GM23248 (cell line): Measurements from ENCODE around the gene SEC16A. TPM values are rescaled to one million over a fixed set of nuclear protein-coding genes. Genes with fewer than 3 reads are reported as not detected.

Experiments
- DNase-seq: peaks from one replicate; pipeline ENCODE4 v3.0.0-alpha.2; 2015
- H2AFZ ChIP-seq: fragments of 200-600 bp; sonication (generic); 2 replicates; pipeline ENCODE4 v1.6.1; 2016; ENCODE audit warnings: antibody characterized with exemption
- H3F3A ChIP-seq: fragments of 200-600 bp; sonication (generic); 2 replicates; pipeline ENCODE4 v1.6.1; 2016; ENCODE audit warnings: mild to moderate bottlenecking, antibody characterized with exemption, mixed run types; ENCODE audit not compliant: insufficient read depth
- H3K27ac ChIP-seq: fragments of 200-600 bp; sonication (generic); 2 replicates; pipeline ENCODE4 v1.5.1; 2016; ENCODE audit warnings: mild to moderate bottlenecking
- H3K27me3 ChIP-seq: fragments of 200-600 bp; sonication (generic); replicated peaks from 2 replicates; pipeline ENCODE4 v1.6.1; 2016; ENCODE audit warnings: mild to moderate bottlenecking; ENCODE audit not compliant: insufficient read depth
- H3K36me3 ChIP-seq: fragments of 200-600 bp; sonication (generic); 2 replicates; pipeline ENCODE4 v1.6.1; 2016; ENCODE audit warnings: low read depth, mild to moderate bottlenecking
- H3K4me1 ChIP-seq: fragments of 200-600 bp; sonication (generic); 2 replicates; pipeline ENCODE4 v1.6.1; 2016; ENCODE audit warnings: mild to moderate bottlenecking; ENCODE audit not compliant: insufficient read depth
- H3K4me2 ChIP-seq: fragments of 200-600 bp; sonication (generic); one replicate; pipeline ENCODE4 v1.6.1; 2016; ENCODE audit warnings: mild to moderate bottlenecking; ENCODE audit not compliant: unreplicated experiment
- H3K4me3 ChIP-seq: fragments of 200-600 bp; sonication (generic); 2 replicates; pipeline ENCODE4 v1.5.1; 2016; ENCODE audit warnings: mild to moderate bottlenecking
- H3K79me2 ChIP-seq: fragments of 200-600 bp; sonication (generic); 2 replicates; pipeline ENCODE4 v1.6.1; 2016; ENCODE audit warnings: mild to moderate bottlenecking; ENCODE audit not compliant: insufficient read depth
- H3K9ac ChIP-seq: fragments of 200-600 bp; sonication (generic); 2 replicates; pipeline ENCODE4 v1.6.1; 2016; ENCODE audit warnings: mild to moderate bottlenecking
- H3K9me2 ChIP-seq: fragments of 200-600 bp; sonication (generic); 2 replicates; pipeline ENCODE4 v1.6.1; 2016; ENCODE audit warnings: mixed run types, mild to moderate bottlenecking, moderate library complexity; ENCODE audit not compliant: insufficient read depth
- H3K9me3 ChIP-seq: fragments of 200-600 bp; sonication (generic); one replicate; pipeline ENCODE4 v1.6.1; 2017; ENCODE audit warnings: low read depth
- H4K20me1 ChIP-seq: fragments of 200-600 bp; sonication (generic); 2 replicates; pipeline ENCODE4 v1.6.0; 2016; ENCODE audit not compliant: insufficient read depth
- EZH2 ChIP-seq: fragments of 200-600 bp; sonication (generic); IDR thresholded peaks from 2 replicates; pipeline ENCODE4 v1.6.1; 2018; ENCODE audit warnings: antibody characterized with exemption, mild to moderate bottlenecking; ENCODE audit not compliant: insufficient read depth, poor library complexity, severe bottlenecking
- EZH2phosphoT487 ChIP-seq: fragments of 200-600 bp; sonication (generic); IDR thresholded peaks from 2 replicates; pipeline ENCODE4 v1.6.1; 2018; ENCODE audit warnings: antibody characterized with exemption, moderate library complexity, mild to moderate bottlenecking, low read depth; ENCODE audit not compliant: insufficient read depth
- WGBS, 2 experiments: methylation state at CpG; one replicate each; pipeline ENCODE4 v1.1.6; 2015 to 2017; ENCODE audit warnings: low lambda C conversion rate in 2 of 2, low coverage in 1 of 2; ENCODE audit errors: missing lambda C conversion rate in 2 of 2; 5-methylcytosine and 5-hydroxymethylcytosine counted together
- in situ Hi-C: fragments of 300-500 bp; cut with MboI; formaldehyde crosslinking; loops from 2 replicates; pipeline ENCODE4 v1.15.0; 2020
- polyA plus RNA-seq: library from polyadenylated mRNA; unstranded; fragments of >200 nt; fragmentation: Nextera tagmentation; extraction: Ambion mirVana; gene quantifications from 2 replicates; pipeline ENCODE4 v1.2.1, GENCODE V29; 2016
- total RNA-seq: library from RNA; depleted of rRNA; stranded (reverse); fragments of >200 nt; shearing (Covaris generic); gene quantifications from 2 replicates; pipeline ENCODE4 v1.2.3, GENCODE V29; 2014

SEC16A gene
- total and polyA plus RNA-seq, 2 experiments from 2014 or later: 34.5 to 43.4 TPM

DNA sequence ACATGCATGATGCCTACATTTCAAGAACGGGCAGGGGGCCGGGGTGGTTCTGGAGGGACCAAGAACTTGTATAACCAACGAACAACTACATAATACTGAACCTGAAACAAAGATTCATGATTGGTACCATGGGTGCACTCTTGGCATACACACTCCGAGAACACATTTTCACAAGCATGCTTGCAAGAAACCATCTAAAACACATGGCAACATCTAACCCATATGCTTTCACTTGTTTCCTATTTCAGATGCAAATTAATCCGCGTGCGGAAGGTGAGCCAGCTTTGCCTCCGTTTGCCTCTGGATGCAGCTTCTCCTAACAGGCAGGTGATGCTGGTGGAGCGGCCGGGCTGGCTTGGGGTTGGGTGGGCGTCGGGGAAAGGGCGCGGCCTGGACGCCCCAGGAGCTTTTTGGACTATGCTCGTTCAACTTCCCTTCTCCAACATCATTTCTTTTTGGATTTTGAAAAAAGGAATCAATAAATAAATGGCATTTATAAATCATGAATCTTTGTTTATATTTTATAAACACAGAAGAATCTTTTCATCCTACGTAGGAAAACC, 12.5 kb upstream of the SEC16A start:
- no peaks in the 10 kb centered on the region for H4K20me1 ChIP-seq
- no peaks in the 10 kb centered on the region for H3K9me3 ChIP-seq
- no peak overlapping the region for H3K4me3 ChIP-seq
- 89 to 91% methylated on average over 17 of the region's 17 CpGs for WGBS, 2 experiments
- H3K9ac ChIP-seq: no peak overlapping the region
- in situ Hi-C loops: no loop called here
- no peaks in the 10 kb centered on the region for H3K27me3 ChIP-seq
- H3K79me2 ChIP-seq: no peaks in the 10 kb centered on the region
- H2AFZ ChIP-seq: no peak overlapping the region
- H3K9me2 ChIP-seq: no peaks in the 10 kb centered on the region
- no peak overlapping the region for H3K4me2 ChIP-seq
- H3K27ac ChIP-seq: no peak overlapping the region
- no peak for DNase-seq
- no peak for TF ChIP-seq EZH2
- peaks cover 4% of the 10 kb centered on the region; the same call in 1 of the 2 replicates for H3K4me1 ChIP-seq
- no peaks in the 10 kb centered on the region for H3K36me3 ChIP-seq
- no peaks in the 10 kb centered on the region for H3F3A ChIP-seq

DNA sequence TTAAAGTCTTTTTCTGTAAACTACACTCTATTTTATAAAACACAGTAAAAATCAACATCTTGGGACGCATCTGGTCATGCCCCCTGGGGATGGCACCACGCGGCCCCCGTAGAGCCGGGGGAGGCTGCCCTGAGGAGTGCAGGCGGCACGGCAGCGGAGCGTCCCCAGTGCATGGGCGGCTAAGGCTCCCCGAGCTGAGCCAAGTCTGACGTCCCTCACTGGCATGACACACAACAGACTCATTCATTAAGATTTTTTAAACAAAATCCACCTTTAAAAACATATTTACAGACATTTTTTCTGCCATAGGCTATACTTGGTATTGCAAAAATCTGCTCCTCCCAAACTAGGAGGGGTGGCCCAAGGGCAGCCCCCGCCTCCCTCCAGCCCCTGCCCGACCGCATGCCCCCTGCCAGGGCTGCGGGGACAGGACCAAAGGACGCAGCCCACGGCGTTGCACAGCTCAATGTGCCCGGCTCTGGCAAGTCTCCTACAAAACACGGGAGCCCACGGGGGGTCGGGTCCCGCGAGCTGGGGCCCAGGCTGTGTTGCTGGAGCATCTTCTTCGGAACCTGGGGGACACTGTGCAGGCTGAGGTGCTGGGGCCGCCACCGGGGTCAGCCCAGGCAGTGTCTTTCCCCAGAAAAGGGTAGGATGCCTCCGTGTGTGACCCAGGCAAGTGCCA, 11.8 kb upstream of the SEC16A start:
- Histone ChIP-seq H3K4me3 (no peak overlapping the region), H3K4me1 (peaks cover 4% of the 10 kb centered on the region; the same call in 1 of the 2 replicates), H2AFZ (no peak overlapping the region), H3K9me2 (no peaks in the 10 kb centered on the region), H3K9ac (no peak overlapping the region), H3F3A (no peaks in the 10 kb centered on the region), H3K27ac (no peak overlapping the region), H3K79me2 (no peaks in the 10 kb centered on the region), H4K20me1 (no peaks in the 10 kb centered on the region), H3K9me3 (no peaks in the 10 kb centered on the region), H3K27me3 (no peaks in the 10 kb centered on the region), H3K4me2 (no peak overlapping the region), H3K36me3 (no peaks in the 10 kb centered on the region)
- in situ Hi-C loops: loop anchor here (5.0 kb wide), 1 partner anchor 128 kb away; no protein-coding TSS in a partner anchor
- WGBS, 2 experiments: 60 to 62% methylated on average over 29 of the region's 29 CpGs
- peak; percentile 73 for DNase-seq
- TF ChIP-seq EZH2phosphoT487: no peak
- TF ChIP-seq EZH2: no peak

DNA sequence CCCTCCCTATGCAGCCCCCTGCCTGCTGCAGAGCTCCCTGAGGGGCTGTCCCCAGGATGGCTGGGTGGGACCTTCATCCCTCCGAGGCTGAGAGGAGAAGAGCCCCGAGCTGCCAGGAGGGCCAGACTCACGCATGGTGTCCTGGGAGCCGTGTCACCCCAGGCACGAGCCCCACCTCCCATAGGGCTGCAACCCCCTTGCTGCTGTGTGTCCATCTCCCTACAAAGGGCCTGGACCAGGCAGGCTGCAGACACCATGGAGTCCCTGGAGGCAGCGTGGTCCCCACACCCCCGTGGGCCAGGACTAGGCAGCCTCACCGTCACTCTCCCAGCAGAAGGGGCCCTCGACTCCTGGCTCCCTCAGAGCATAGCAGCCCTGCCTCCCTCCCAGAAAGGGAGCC, 11.2 kb upstream of the SEC16A start:
- no peaks in the 10 kb centered on the region for H4K20me1 ChIP-seq
- no peak overlapping the region for H3K4me2 ChIP-seq
- no peak overlapping the region for H3K4me3 ChIP-seq
- no peak overlapping the region for H3K27ac ChIP-seq
- no peaks in the 10 kb centered on the region for H3K9me2 ChIP-seq
- in situ Hi-C loops: loop anchor here (5.0 kb wide), 1 partner anchor 128 kb away; no protein-coding TSS in a partner anchor
- H3K4me1 ChIP-seq: peaks cover 4% of the 10 kb centered on the region; the same call in 1 of the 2 replicates
- H3K36me3 ChIP-seq: no peaks in the 10 kb centered on the region
- H3K27me3 ChIP-seq: no peaks in the 10 kb centered on the region
- WGBS, 2 experiments: 61 to 68% methylated on average over 9 of the region's 9 CpGs
- H3F3A ChIP-seq: no peaks in the 10 kb centered on the region
- H3K9ac ChIP-seq: no peak overlapping the region
- DNase-seq: no peak
- TF ChIP-seq EZH2 (no peak), EZH2phosphoT487 (no peak)
- no peaks in the 10 kb centered on the region for H3K79me2 ChIP-seq
- no peaks in the 10 kb centered on the region for H3K9me3 ChIP-seq
- H2AFZ ChIP-seq: no peak overlapping the region

DNA sequence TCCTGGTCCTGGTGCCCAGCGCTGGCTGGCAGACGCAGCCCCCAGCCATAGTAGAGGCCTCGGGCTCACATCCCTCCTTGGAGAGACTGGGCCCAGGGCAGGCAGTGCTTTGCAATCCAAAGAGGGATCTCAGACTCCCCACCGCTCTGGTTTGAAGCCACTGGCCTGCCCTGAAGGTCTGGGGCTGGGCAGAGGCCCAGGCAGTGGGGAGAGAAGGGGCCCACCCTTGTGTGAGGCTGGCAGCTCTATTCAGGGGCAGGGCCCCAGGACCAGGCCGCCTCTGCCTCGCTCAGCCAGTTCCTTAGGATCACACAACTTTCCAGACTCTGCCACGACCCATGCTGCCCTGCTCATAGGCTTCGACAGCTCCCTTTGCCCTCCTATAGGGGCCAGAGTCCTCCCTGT, 10.7 kb upstream of the SEC16A start:
- H3K4me3 ChIP-seq: no peak overlapping the region
- H3K9me3 ChIP-seq: no peaks in the 10 kb centered on the region
- H3K9me2 ChIP-seq: no peaks in the 10 kb centered on the region
- no peak overlapping the region for H3K4me2 ChIP-seq
- H4K20me1 ChIP-seq: no peaks in the 10 kb centered on the region
- DNase-seq: no peak
- H3K27me3 ChIP-seq: no peaks in the 10 kb centered on the region
- H3K79me2 ChIP-seq: no peaks in the 10 kb centered on the region
- H3K36me3 ChIP-seq: no peaks in the 10 kb centered on the region
- in situ Hi-C loops: loop anchor here (5.0 kb wide), 1 partner anchor 129 kb away; no protein-coding TSS in a partner anchor
- H2AFZ ChIP-seq: no peak overlapping the region
- TF ChIP-seq EZH2phosphoT487 (no peak), EZH2 (no peak)
- WGBS, 2 experiments: 64 to 68% methylated on average over 8 of the region's 8 CpGs
- H3K9ac ChIP-seq: no peak overlapping the region
- peaks cover 4% of the 10 kb centered on the region; the same call in 1 of the 2 replicates for H3K4me1 ChIP-seq
- no peak overlapping the region for H3K27ac ChIP-seq
- H3F3A ChIP-seq: no peaks in the 10 kb centered on the region
